Ureter (tissue), 1 donor: Measurements from ENCODE around the gene WIPF1. TPM values are rescaled to one million over a fixed set of nuclear protein-coding genes. Genes with fewer than 3 reads are reported as not detected.

Experiments
- DNase-seq: peaks from one replicate; pipeline ENCODE4 v3.0.0-alpha.2; 2020; ENCODE audit warnings: low spot score
- total RNA-seq: library from RNA; stranded (reverse); gene quantifications from one replicate; pipeline ENCODE4 v1.2.4, GENCODE V29; 2023
- donor health status: DM: yes; HTN: yes; CAD: no.

The WIPF1 gene
- total RNA-seq, 1 donor from 2014 or later: 35.7 TPM

DNA sequence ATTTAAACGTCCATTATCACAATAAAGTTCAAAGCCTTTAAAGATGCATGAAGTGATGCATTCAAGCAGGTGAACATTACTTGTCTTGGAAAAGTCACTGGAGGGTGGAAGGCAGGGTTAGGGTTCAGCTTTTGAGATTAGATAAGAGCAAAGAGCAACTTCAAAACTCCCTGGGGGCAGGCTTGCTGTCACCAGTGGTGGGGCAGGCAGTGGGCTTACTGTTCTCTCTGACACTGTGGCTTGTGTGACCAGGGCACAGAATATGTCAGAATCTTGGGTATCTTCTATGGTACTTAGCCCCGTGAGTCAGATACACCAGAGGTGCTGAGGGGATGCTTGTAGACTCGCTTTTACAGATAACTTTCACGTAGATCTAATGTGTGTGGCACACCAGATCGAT is 52.8 kb downstream of the WIPF1 start:
- DNase-seq: no peak

DNA sequence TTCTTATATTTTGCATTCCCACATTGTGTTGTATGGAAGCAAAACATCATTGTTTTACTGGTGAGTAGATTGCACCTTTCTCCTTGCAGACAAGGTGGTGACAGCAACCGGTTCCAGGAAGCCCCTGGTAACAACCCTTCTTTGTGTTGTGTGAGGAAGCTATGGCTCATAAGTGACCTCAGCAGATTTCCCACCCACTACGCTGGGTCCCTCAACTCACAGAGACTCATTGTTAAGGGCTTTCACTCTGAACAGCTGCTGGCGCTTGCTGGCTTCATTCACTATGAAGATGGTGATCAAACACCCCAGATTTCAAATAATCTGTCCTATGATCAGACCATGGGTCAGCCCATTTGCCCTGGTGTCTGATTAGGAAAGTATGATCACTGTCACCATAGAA is 53.4 kb downstream of the WIPF1 start:
- no peak for DNase-seq

GRCh38 chr2:174540893-174541292 is 56.7 kb downstream of the WIPF1 start:
- no peak for DNase-seq

DNA sequence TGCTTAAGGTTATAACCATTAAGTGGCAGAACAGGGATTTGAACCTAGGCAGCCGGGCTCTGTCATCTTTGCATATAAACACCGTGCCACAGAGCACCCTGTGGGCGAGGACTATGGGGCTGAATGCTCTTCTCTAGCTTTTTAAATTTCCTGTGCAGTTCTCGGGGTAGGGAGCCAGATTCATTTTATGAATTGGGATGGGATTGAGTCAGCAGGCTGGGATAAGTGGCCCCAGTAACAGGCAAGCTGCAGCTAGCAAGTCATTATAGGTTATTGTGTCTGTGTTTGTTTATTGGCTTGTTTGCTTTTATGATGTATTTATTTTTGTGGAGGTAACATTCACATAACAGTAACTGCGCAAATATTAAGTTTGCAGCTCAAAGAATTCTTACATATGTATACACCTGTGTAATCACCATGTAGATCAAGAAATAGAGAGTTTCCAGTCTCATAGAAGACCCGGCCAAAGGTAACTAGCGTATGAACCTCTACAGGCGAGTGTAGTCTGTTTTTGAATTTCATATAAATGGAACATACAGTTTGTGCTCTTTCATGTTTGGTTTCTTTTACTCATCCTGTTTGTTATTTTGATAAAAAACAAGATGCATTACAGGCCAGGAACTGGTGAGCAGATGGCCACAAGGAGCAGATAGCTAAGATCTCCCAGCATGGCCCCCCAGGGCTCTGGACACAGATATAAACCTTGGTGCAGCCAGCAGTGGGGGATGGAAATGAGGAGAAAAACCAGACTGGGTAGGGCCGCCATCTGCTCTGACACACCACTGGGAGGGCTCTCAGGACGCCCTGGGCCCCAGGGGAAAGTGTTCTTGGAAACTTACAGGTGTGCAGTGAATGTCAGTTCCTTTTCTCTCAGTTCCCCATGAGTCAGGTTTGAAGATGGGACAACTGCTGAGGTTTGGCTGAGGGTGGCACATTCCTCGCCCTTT is 61.6 kb downstream of the WIPF1 start:
- DNase-seq: no peak

DNA sequence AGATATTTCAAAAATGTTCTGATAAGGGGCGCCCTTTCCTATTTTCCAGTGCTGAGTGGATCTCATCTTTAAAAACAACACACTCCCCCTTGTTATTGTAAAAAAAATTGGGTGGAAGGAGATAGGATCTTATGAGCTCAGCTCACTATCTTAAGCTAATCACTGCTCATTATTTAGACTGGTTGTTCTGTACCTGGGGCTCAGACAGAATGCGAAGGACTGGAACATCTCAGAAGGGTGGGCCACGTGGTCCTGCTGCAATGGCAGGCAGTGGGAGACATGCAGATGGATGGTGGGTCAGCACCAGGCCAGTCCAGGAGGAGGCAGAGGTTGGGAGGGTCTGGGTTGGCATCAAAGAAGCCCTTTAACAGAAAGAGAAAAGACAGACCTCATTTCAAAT is 62.5 kb downstream of the WIPF1 start:
- no peak for DNase-seq

GRCh38 chr2:174529916-174530315 is 67.7 kb downstream of the WIPF1 start:
- no peak for DNase-seq

DNA sequence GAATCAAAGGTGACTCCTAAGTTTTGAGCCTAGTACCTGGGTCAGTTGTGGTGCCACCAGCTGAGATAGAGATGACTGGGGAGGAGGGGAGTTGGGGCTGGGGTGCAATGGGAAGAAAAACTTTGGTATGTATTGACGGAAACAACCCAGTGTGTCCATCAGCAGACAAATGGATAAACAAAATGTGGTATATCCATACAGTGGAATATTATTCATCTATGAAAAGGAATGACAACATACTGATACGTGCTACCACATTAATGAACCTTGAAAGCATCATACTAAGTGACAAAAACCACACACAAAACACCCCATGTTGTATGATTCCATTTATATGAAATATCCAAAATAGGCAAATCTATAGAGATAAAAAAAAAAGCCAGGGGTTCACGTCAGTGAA is 69.6 kb downstream of the WIPF1 start:
- DNase-seq: no peak

DNA sequence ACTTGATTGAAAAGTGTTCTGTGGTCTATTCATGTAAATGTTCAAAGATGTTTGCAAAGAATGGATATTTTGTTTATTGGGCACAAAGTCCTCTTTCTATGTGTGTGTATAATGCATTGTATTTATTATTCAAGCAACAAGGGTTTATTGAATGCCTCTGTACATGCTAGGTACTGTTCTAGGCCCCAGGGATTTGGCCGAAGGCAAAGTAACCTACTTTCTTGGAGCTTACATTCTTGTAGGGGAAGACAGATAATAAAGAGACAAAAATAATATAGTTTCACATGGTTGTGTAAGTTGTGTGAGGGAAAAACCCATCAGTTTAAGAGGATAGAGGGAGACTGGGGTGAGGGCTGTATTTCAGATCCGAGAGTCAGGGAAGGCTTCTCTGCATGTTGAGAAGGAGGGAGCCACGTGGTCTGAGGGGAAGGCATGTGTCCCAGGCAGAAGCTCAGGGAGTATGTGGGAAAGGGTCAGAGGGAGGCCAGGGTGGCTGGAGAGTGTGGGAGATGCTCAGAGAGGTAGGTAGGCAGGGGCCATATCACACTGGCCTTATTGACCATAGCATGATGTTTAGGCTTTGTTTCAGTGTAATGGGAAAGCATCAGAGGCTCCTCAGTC is 70.4 kb downstream of the WIPF1 start:
- DNase-seq: no peak

GRCh38 chr2:174524527-174524926 is 73.1 kb downstream of the WIPF1 start:
- no peak for DNase-seq

DNA sequence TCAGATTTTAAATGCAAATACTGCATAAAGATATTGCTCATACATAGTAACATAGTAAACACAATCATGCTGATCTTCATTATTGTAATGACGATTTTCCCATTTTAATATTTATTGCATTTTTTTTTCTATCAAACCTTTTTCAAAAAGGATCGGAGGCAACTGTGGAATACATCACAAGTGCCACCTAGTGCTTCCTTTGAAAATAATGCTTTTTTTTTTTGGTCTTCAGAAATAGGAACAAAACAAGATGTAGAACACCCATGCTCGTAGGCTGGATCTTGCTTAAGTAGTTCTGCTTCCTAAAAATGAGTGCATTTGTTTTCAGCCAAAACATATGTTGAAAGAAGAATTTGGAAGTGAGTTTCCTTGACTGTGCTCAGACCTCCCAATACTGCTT is 75.1 kb downstream of the WIPF1 start:
- no peak for DNase-seq

DNA sequence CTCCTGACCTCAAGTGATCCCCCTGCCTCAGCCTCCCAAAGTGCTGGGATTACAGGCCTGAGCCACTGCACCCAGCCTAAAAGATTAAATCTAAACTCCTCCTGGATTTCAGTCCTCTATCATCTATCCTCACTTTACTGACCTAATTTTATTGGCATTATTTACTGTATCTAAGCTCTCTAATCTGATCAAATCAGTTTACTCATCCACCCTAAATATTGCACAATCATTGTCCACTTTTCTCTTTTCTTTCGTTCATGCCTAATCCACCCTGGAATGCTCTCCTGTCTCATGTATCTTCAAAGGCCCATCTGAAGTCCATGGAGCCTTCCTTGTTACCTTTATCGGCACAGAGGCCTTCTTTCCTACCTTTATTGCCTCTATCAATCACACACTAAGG is 79.2 kb downstream of the WIPF1 start:
- no peak for DNase-seq

DNA sequence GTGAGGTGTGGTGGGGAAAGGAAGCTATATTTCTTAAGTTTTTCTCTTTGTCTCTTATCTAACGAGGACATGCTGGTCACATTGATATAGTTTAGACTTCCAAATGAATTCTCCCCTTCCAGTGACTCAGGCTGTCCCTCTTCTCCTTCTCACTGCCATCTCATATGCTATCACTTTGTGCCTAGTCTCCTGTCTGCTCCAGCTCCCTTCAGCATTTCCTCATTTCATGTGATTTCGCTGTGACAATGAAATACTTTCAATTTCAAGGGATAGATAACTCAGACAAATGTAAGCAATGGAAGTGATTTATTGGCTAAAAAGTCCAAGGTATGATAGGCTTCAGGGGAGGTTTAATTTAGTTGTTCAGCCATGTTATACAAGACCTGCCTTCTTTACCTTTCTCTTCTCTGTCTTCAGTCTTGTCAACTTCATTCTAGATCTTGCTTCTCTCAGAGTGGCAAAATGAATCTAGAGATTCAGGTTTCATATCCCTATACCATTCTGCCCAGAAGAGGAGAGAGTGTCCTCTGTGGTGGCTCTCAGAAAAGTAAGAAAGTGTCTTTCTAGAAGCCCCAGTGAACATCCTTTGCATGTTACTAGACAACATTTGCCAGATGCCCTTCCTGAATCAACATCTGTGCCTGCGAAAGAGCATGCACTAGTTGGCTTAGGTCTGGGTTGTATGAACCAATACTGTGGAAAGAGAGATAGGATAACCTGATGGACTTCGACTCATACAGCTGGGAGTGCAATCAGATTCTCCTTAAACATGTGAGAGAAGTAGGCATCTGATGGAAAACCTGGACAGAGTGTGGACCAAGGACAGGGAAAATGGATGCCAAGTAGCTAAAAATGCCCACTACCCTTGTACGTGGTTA is 80.9 kb downstream of the WIPF1 start:
- no peak for DNase-seq

GRCh38 chr2:174512345-174512744 is 85.3 kb downstream of the WIPF1 start:
- no peak for DNase-seq

DNA sequence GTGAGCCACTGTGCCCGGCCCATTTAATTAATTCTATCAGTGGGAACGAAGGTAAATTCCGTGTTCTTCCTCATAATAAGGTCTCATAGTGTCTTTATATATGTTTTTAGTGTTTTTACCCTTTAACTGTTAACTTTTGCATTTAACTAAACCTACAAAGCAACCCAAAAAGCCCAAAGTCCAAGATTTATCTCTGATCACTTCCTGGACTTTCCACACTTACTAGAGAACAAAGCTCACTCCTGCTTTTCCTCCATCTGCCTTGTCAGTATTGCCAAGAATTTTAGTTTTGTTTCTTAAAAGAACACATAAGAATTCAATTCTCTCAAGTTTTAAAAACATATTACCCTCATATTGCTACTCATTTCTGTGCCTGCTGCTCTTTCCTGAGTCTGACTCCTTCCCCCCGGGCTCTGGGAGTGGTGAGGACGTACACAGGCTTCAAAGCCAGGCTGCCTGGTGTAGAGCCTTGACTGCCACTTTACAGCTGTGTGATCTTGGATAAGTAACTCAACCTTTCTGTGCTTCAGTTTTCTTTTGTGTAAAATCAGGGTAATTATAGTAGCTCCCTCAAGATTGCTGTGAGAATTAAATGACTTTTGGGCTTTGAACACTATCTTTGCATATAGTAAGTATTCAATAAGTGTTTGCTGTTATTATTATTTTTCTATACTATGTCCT is 85.9 kb downstream of the WIPF1 start:
- no peak for DNase-seq

GRCh38 chr2:174510583-174511189 is 86.9 kb downstream of the WIPF1 start:
- no peak for DNase-seq

Other genes with a start within 250 kb of the WIPF1 start
- gene SCRN3, start 202.1 kb downstream of the WIPF1 start, total RNA-seq: 27.5 TPM
- 5.5 TPM for gene GPR155, start 110.8 kb downstream of the WIPF1 start, total RNA-seq
- gene CHRNA1, start 166.7 kb upstream of the WIPF1 start, total RNA-seq: 0.34 TPM